Transverse colon (tissue), 4 donors: ENCODE results near the gene SLC6A11. TPM values are rescaled to one million over a fixed set of nuclear protein-coding genes. Genes with fewer than 3 reads are reported as not detected.

Source experiments
- DNase-seq: peaks from one replicate; pipeline ENCODE4 v3.0.0-alpha.2; 2019
- H3K27ac ChIP-seq, 4 donors: fragments of 200-600 bp; sonication (generic); 2 replicates each; pipeline ENCODE4 v1.5.1; 2016 to 2018; ENCODE audit warnings: inconsistent platforms in 4 of 4
- H3K27me3 ChIP-seq: fragments of 200-600 bp; sonication (generic); 2 replicates; pipeline ENCODE4 v1.5.1; 2017; ENCODE audit warnings: inconsistent platforms
- H3K36me3 ChIP-seq, 4 donors: fragments of 200-600 bp; sonication (generic); 2 replicates each; pipeline ENCODE4 v1.5.1; 2017 to 2019; ENCODE audit warnings: inconsistent platforms in 4 of 4
- H3K4me1 ChIP-seq, 4 donors: fragments of 200-600 bp; sonication (generic); 2 replicates each; pipeline ENCODE4 v1.5.1; 2017 to 2020; ENCODE audit warnings: inconsistent platforms in 4 of 4
- H3K4me3 ChIP-seq, 4 donors: fragments of 200-600 bp; sonication (generic); 1 replicate in 1 of 4; 2 replicates in 3 of 4; pipeline versions ENCODE4 v1.5.1 to v1.6.1; 2017 to 2019; ENCODE audit warnings: inconsistent platforms in 4 of 4
- H3K9me3 ChIP-seq, 2 donors: fragments of 200-600 bp; sonication (generic); 2 replicates each; pipeline ENCODE4 v1.5.1; 2017 to 2019; ENCODE audit warnings: inconsistent platforms in 2 of 2
- CTCF ChIP-seq, 5 experiments: fragments of 200-600 bp in 3 of 5; fragments of 450-650 bp in 2 of 5; sonication (generic) in 3 of 5; IDR thresholded peaks; 1 replicate in 2 of 5; 2 replicates in 3 of 5; pipeline ENCODE4 v1.5.1; 2016 to 2017; ENCODE audit warnings: antibody characterized with exemption in 5 of 5, inconsistent platforms in 3 of 5, mild to moderate bottlenecking in 2 of 5, moderate library complexity in 1 of 5
- EP300 ChIP-seq: sonication (generic); formaldehyde crosslinking; IDR thresholded peaks from one replicate; pipeline ENCODE4 v1.6.1; 2017; ENCODE audit warnings: antibody characterized with exemption, low read depth
- POLR2A ChIP-seq: fragments of 450-650 bp; IDR thresholded peaks from one replicate; pipeline ENCODE4 v1.6.1; 2016; ENCODE audit warnings: antibody characterized with exemption, mild to moderate bottlenecking, moderate library complexity
- POLR2AphosphoS5 ChIP-seq, 3 donors: sonication (generic); formaldehyde crosslinking; IDR thresholded peaks; one replicate each; pipeline ENCODE4 v1.6.1; 2016; ENCODE audit warnings: antibody characterized with exemption in 3 of 3
- WGBS, 2 donors: methylation state at CpG; one replicate each; pipeline ENCODE4 v1.1.5; 2018; ENCODE audit warnings: low coverage in 1 of 2; 5-methylcytosine and 5-hydroxymethylcytosine counted together
- in situ Hi-C, 4 donors: fragments of 200-750 bp; cut with MboI; loops; one replicate each; pipeline versions ENCODE4 v1.15.0 to v1.15.1; 2017; ENCODE audit warnings: low sequenced_read_pairs in 3 of 4, low pct_ligation_motif_present in 1 of 4, low pct_unique_long_range_greater_than_20kb in 1 of 4
- intact Hi-C: fragments of 100-400 bp; cut with DNase I; formaldehyde crosslinking; loops from one replicate; pipeline ENCODE4 v1.15.1; 2023; ENCODE audit warnings: low total_unique reads
- total RNA-seq, 4 donors: library from RNA; depleted of rRNA; stranded (reverse); fragments of >200 nt; gene quantifications; one replicate each; pipeline ENCODE4 v1.1.0, GENCODE V29; 2016

The SLC6A11 gene
- total RNA-seq, 4 donors from 2014 or later, result not detected

- no peak for DNase-seq
- in situ Hi-C loops, result no loop called here
- 71% methylated on average over 5 of the region's 5 CpGs; no CpG with 5 or more reads in 1 of the 2 donors for WGBS, 2 donors
Observed at GRCh38 chr3:10822055-10822454, 6.0 kb downstream of the SLC6A11 start.

GRCh38 chr3:10822708-10823515 is 6.9 kb downstream of the SLC6A11 start:
- Histone ChIP-seq H3K9me3 (no peaks in the 10 kb centered on the region), H3K36me3 (no peaks in the 10 kb centered on the region), H3K4me1 (no peaks in the 10 kb centered on the region), H3K27ac (no peak overlapping the region), H3K4me3 (no peak overlapping the region), H3K27me3 (peaks cover 10% of the 10 kb centered on the region)
- in situ Hi-C loops, result no loop called here
- 60 to 67% methylated on average over 4 to 5 of the region's 5 CpGs for WGBS, 2 donors
- DNase-seq, result no peak
- TF ChIP-seq POLR2A, result no peak
- no peak for TF ChIP-seq EP300
- TF ChIP-seq POLR2AphosphoS5 (IDR thresholded peaks at IDR 0.05), result no peak
- TF ChIP-seq CTCF (IDR thresholded peaks at IDR 0.05), result no peak
- intact Hi-C loops, result no loop called here

More at GRCh38 chr3:10822055-10822454, 6.0 kb downstream of the SLC6A11 start:
- intact Hi-C loops, result no loop called here
- TF ChIP-seq EP300 (no peak), POLR2A (no peak), POLR2AphosphoS5 (IDR thresholded peaks at IDR 0.05) (no peak), CTCF (IDR thresholded peaks at IDR 0.05) (no peak)
- H3K27ac ChIP-seq, result no peak overlapping the region
- no peak overlapping the region for H3K4me3 ChIP-seq
- H3K36me3 ChIP-seq, result no peaks in the 10 kb centered on the region
- peaks cover 18% of the 10 kb centered on the region for H3K27me3 ChIP-seq
- no peaks in the 10 kb centered on the region for H3K9me3 ChIP-seq
- no peaks in the 10 kb centered on the region for H3K4me1 ChIP-seq

- H3K4me1 ChIP-seq, result no peaks in the 10 kb centered on the region
- H3K27me3 ChIP-seq, result peaks cover 5% of the 10 kb centered on the region
- DNase-seq, result no peak
- intact Hi-C loops (no loop called here), in situ Hi-C loops (no loop called here)
- no peaks in the 10 kb centered on the region for H3K9me3 ChIP-seq
- no peak for TF ChIP-seq POLR2AphosphoS5 (IDR thresholded peaks at IDR 0.05)
- TF ChIP-seq CTCF (IDR thresholded peaks at IDR 0.05), result no peak
- TF ChIP-seq POLR2A, result no peak
- TF ChIP-seq EP300, result no peak
- no peaks in the 10 kb centered on the region for H3K36me3 ChIP-seq
- no peak overlapping the region for H3K4me3 ChIP-seq
- 88% methylated on average over 2 of the region's 2 CpGs; no CpG with 5 or more reads in 1 of the 2 donors for WGBS, 2 donors
- H3K27ac ChIP-seq, result no peak overlapping the region
Observed at GRCh38 chr3:10823516-10823818, 7.4 kb downstream of the SLC6A11 start.

- in situ Hi-C loops (no loop called here), intact Hi-C loops (no loop called here)
- no peak for DNase-seq
- Histone ChIP-seq H3K27me3 (no peaks in the 10 kb centered on the region), H3K9me3 (no peaks in the 10 kb centered on the region), H3K4me1 (no peaks in the 10 kb centered on the region), H3K27ac (no peak overlapping the region), H3K36me3 (no peaks in the 10 kb centered on the region), H3K4me3 (no peak overlapping the region)
- 86 to 100% methylated on average over 1 of the region's 1 CpG for WGBS, 2 donors
- TF ChIP-seq EP300, result no peak
- TF ChIP-seq CTCF (IDR thresholded peaks at IDR 0.05), result no peak
- TF ChIP-seq POLR2A, result no peak
- TF ChIP-seq POLR2AphosphoS5 (IDR thresholded peaks at IDR 0.05), result no peak
Observed at GRCh38 chr3:10824468-10824867, 8.4 kb downstream of the SLC6A11 start.
